HepG2 (cell line): ENCODE measurements around the gene TUBB3. TPM values are rescaled to one million over a fixed set of nuclear protein-coding genes. Genes with fewer than 3 reads are reported as not detected.

Experiments
- CSRNP1 ChIP-seq: sonication (generic); formaldehyde crosslinking; IDR thresholded peaks from 2 replicates; pipeline ENCODE4 v1.8.1; 2023; ENCODE audit warnings: mild to moderate bottlenecking, missing genetic modification reagents
- PRDM15 ChIP-seq: sonication (generic); formaldehyde crosslinking; IDR thresholded peaks from 2 replicates; pipeline ENCODE4 v1.4.0; 2020; ENCODE audit warnings: missing genetic modification reagents
- ZBTB20 ChIP-seq: sonication (generic); formaldehyde crosslinking; IDR thresholded peaks from 2 replicates; pipeline ENCODE4 v1.8.1; 2023; ENCODE audit warnings: missing genetic modification reagents, low read depth, mild to moderate bottlenecking, borderline replicate concordance
- ZBTB25 ChIP-seq: IDR thresholded peaks from 2 replicates; pipeline ENCODE4 v1.6.1; 2018; ENCODE audit warnings: missing genetic modification reagents
- ZNF121 ChIP-seq: sonication (generic); formaldehyde crosslinking; IDR thresholded peaks from 2 replicates; pipeline ENCODE4 v1.5.0; 2020; ENCODE audit warnings: mild to moderate bottlenecking, missing genetic modification reagents
- ZNF138 ChIP-seq: sonication (generic); formaldehyde crosslinking; IDR thresholded peaks from 2 replicates; pipeline ENCODE4 v1.5.0; 2020; ENCODE audit warnings: mild to moderate bottlenecking, low read depth, missing genetic modification reagents
- ZNF383 ChIP-seq: sonication (generic); formaldehyde crosslinking; IDR thresholded peaks from 2 replicates; pipeline ENCODE4 v1.4.0; 2020; ENCODE audit warnings: missing genetic modification reagents, mild to moderate bottlenecking, borderline replicate concordance
- ZNF407 ChIP-seq: sonication (generic); formaldehyde crosslinking; IDR thresholded peaks from one replicate; pipeline ENCODE4 v1.5.1; 2020; ENCODE audit warnings: mild to moderate bottlenecking, missing genetic modification reagents; ENCODE audit errors: not compliant biosample characterization
- ZNF550 ChIP-seq: sonication (generic); formaldehyde crosslinking; IDR thresholded peaks from 2 replicates; pipeline ENCODE4 v1.4.0; 2020; ENCODE audit warnings: mild to moderate bottlenecking, missing genetic modification reagents, borderline replicate concordance
- polyA plus RNA-seq, 8 experiments: library from polyadenylated mRNA; depleted of rRNA in 3 of 8; stranded (reverse) in 7 of 8; unstranded in 1 of 8; fragments of >200 nt; fragmentation: Illumina TruSeq in 4 of 8; extraction: Trizol in 4 of 8; gene quantifications; 2 replicates each; pipeline versions ENCODE4 v1.2.1 to v1.2.3, GENCODE V29; 2011 to 2016; ENCODE audit warnings: low read depth in 4 of 8, missing spikeins in 1 of 8, mixed read lengths in 1 of 8; ENCODE audit not compliant: insufficient read depth in 1 of 8
- total RNA-seq, 5 experiments: library from RNA; depleted of rRNA; stranded (reverse); fragments of >200 nt; fragmentation: Illumina TruSeq; extraction: Trizol; gene quantifications; 2 replicates each; pipeline ENCODE4 v1.2.3, GENCODE V29; 2016; ENCODE audit warnings: low read depth in 1 of 5
- TF ChIP-seq, protein P1 (sequence below): sonication (generic); formaldehyde crosslinking; IDR thresholded peaks from 2 replicates; pipeline ENCODE4 v1.5.0; 2020; ENCODE audit warnings: mild to moderate bottlenecking, missing genetic modification reagents

Gene TUBB3
- total and polyA plus RNA-seq, 2 of the 13 experiments (the other 11 are each of a cell fraction or from before 2014, with no cell fraction given), result 110 to 185 TPM

DNA sequence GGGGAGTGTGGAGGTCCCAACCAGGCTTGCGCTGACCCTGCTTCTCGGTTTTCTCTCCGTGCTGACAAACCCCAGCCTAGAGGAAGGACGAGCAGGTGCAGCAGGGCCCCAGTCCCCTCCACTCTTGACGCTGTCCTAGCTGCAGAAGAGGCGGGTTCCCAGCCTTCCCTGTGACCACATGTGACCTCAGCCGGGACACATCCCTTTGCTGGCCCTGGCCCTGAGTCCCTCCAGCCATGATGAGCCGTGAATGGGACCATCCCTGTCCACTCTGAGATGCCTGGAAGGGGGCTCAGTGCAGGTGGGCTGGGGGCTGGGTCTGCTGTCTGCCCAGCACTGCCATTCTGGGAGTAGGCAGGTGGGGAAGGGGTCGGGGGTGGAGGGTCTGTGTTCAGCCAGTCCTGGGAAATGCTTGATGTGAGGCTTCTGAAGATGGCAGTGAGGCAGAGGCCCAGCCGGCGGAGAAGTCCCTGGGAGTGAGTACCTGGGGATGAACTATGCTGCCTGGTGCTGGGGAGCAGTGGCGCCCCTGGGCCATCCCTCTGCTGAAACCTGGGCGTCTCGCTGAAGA lies 1.9 kb upstream of the TUBB3 start (continued):
- peak; percentile 10; the same call in 1 of the 2 replicates for TF ChIP-seq PRDM15
- 0 out of 2 replicates have a peak, but pooled peaks have one; percentile 77 for TF ChIP-seq ZNF383
- no peak for TF ChIP-seq ZNF121
- TF ChIP-seq ZNF407 (CRISPR knock-in tag), result no peak
- TF ChIP-seq ZNF550, result peak; percentile 20; the same call in 1 of the 2 replicates
- TF ChIP-seq ZBTB20, result no peak
- TF ChIP-seq ZNF138 (CRISPR knock-in tag), result no peak
- peak; percentile 66; the same call in 1 of the 2 replicates for TF ChIP-seq CSRNP1
- TF ChIP-seq, protein P1, sequence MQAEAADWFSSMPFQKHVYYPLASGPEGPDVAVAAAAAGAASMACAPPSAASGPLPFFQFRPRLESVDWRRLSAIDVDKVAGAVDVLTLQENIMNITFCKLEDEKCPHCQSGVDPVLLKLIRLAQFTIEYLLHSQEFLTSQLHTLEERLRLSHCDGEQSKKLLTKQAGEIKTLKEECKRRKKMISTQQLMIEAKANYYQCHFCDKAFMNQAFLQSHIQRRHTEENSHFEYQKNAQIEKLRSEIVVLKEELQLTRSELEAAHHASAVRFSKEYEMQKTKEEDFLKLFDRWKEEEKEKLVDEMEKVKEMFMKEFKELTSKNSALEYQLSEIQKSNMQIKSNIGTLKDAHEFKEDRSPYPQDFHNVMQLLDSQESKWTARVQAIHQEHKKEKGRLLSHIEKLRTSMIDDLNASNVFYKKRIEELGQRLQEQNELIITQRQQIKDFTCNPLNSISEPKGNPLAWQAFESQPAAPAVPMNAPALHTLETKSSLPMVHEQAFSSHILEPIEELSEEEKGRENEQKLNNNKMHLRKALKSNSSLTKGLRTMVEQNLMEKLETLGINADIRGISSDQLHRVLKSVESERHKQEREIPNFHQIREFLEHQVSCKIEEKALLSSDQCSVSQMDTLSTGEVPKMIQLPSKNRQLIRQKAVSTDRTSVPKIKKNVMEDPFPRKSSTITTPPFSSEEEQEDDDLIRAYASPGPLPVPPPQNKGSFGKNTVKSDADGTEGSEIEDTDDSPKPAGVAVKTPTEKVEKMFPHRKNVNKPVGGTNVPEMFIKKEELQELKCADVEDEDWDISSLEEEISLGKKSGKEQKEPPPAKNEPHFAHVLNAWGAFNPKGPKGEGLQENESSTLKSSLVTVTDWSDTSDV (CRISPR knock-in tag), result no peak
- no peak for TF ChIP-seq ZBTB25 (CRISPR knock-in tag)
